Lower lobe of right lung (tissue), 2 donors: Measurements from ENCODE around the gene ADAMTS8. TPM values are rescaled to one million over a fixed set of nuclear protein-coding genes. Genes with fewer than 3 reads are reported as not detected.
"Not testable (repeated sequence)": the region's sequence is repeated elsewhere in the genome, so short reads cannot be mapped to it uniquely, and the experiment has no call there.

Source experiments
- ATAC-seq, 2 donors: fragments of 200-7000 bp; cut with Tn5 transposase; one replicate each; pipeline ENCODE4 v1.9.1; 2020 to 2022; ENCODE audit warnings: mild to moderate bottlenecking in 2 of 2, moderate library complexity in 2 of 2
- DNase-seq: peaks from one replicate; pipeline ENCODE4 v3.0.0-alpha.2; 2020
- H3K27ac ChIP-seq: fragments of 200-600 bp; one replicate; pipeline ENCODE4 v1.8.0; 2022
- H3K27me3 ChIP-seq: fragments of 200-600 bp; one replicate; pipeline ENCODE4 v1.8.0; 2022; ENCODE audit warnings: low read depth
- H3K36me3 ChIP-seq: fragments of 200-600 bp; one replicate; pipeline ENCODE4 v1.8.0; 2022; ENCODE audit warnings: mild to moderate bottlenecking
- H3K4me1 ChIP-seq: fragments of 200-600 bp; one replicate; pipeline ENCODE4 v1.8.0; 2022
- H3K4me3 ChIP-seq: fragments of 200-600 bp; one replicate; pipeline ENCODE4 v1.8.0; 2022; ENCODE audit warnings: mild to moderate bottlenecking
- H3K9me3 ChIP-seq: fragments of 200-600 bp; one replicate; pipeline ENCODE4 v1.8.0; 2022
- intact Hi-C: fragments of 100-400 bp; cut with DNase I; formaldehyde crosslinking; loops from one replicate; pipeline ENCODE4 v1.11.0; 2022
- total RNA-seq: library from RNA; stranded (reverse); fragmentation: NEBNext Ultra II Directional; extraction: Animal tissue kit (Norgen Biotek cat#: 25700); gene quantifications from one replicate; pipeline ENCODE4 v1.2.1, GENCODE V29; 2021
- TF ChIP-seq, protein P1 (sequence below): fragments of 200-600 bp; IDR thresholded peaks from one replicate; pipeline ENCODE4 v1.8.0; 2022; ENCODE audit warnings: antibody characterized with exemption, mild to moderate bottlenecking
- donor health status: DM: no; HTN: yes; CAD: no; lungs with severe emphysema.

ADAMTS8 gene
- total RNA-seq, 1 donor from 2014 or later = 23.0 TPM

- H3K36me3 ChIP-seq = no peaks in the 10 kb centered on the region
- ATAC-seq (no peak), DNase-seq (no peak)
- TF ChIP-seq, protein P1, sequence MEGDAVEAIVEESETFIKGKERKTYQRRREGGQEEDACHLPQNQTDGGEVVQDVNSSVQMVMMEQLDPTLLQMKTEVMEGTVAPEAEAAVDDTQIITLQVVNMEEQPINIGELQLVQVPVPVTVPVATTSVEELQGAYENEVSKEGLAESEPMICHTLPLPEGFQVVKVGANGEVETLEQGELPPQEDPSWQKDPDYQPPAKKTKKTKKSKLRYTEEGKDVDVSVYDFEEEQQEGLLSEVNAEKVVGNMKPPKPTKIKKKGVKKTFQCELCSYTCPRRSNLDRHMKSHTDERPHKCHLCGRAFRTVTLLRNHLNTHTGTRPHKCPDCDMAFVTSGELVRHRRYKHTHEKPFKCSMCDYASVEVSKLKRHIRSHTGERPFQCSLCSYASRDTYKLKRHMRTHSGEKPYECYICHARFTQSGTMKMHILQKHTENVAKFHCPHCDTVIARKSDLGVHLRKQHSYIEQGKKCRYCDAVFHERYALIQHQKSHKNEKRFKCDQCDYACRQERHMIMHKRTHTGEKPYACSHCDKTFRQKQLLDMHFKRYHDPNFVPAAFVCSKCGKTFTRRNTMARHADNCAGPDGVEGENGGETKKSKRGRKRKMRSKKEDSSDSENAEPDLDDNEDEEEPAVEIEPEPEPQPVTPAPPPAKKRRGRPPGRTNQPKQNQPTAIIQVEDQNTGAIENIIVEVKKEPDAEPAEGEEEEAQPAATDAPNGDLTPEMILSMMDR = no peak
- peaks cover 25% of the 10 kb centered on the region for H3K27me3 ChIP-seq
- H3K27ac ChIP-seq = peak overlapping the region; percentile 74
- H3K4me3 ChIP-seq = peak overlapping the region; percentile 65
- no peaks in the 10 kb centered on the region for H3K9me3 ChIP-seq
- H3K4me1 ChIP-seq = peaks cover 20% of the 10 kb centered on the region
- intact Hi-C loops = no loop called here
These were observed 19.6 kb upstream of the ADAMTS8 start for GRCh38 chr11:130448039-130448415.

DNA sequence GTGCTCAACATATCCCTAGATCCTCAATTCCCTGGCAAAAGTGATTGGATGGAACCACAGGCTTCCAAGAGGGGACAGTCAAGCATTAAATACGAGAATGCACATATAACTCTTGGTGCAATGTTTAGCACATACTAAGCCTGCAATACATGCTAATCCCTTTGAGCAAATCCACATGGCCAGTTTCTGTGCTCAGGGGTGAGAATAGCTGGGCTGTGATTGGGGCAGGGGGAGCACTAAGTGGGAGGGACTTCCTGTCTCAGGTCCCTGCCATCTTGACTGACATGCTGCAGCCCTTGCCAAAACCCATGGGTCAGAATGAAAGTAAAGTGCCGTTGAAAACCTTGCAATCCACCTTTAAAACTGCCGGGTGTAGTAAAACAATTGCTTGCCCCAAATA lies 17.4 kb upstream of the ADAMTS8 start:
- H3K27ac ChIP-seq = no peak overlapping the region
- H3K27me3 ChIP-seq = peaks cover 25% of the 10 kb centered on the region
- no peak overlapping the region for H3K4me3 ChIP-seq
- TF ChIP-seq, protein P1 = no peak
- peaks cover 19% of the 10 kb centered on the region for H3K4me1 ChIP-seq
- no peaks in the 10 kb centered on the region for H3K9me3 ChIP-seq
- intact Hi-C loops = no loop called here
- DNase-seq = no peak
- no peaks in the 10 kb centered on the region for H3K36me3 ChIP-seq
- ATAC-seq = no peak

- ATAC-seq (no peak), DNase-seq (no peak)
- Histone ChIP-seq H3K27me3 (peaks cover under 1% of the 10 kb centered on the region), H3K27ac (no peak overlapping the region), H3K36me3 (no peaks in the 10 kb centered on the region), H3K4me1 (no peaks in the 10 kb centered on the region), H3K4me3 (no peak overlapping the region), H3K9me3 (no peaks in the 10 kb centered on the region)
- intact Hi-C loops = no loop called here
- TF ChIP-seq, protein P1 = no peak
These were observed 14.3 kb upstream of the ADAMTS8 start for GRCh38 chr11:130442737-130443136.

DNA sequence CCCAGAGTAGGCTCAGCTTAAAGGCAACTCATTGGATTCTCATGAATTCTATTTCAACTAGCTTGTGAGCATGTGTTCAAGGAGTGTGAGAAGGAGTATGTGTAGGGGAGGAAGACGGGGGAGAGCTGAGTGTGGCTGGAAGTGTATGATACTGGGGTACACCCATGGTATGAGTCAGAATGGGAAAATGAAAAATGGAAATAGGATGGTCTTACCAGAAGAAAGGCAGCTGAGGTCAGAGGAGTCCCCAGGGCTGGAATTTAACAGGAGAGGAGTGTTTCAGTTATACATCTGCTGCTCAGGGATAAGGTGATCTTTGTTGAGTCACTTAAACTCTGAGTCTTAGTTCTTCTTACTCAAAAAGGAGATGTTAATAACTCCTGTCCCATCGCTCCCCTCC lies 13.3 kb upstream of the ADAMTS8 start:
- intact Hi-C loops = no loop called here
- Histone ChIP-seq H3K27me3 (no peaks in the 10 kb centered on the region), H3K4me1 (no peaks in the 10 kb centered on the region), H3K27ac (no peak overlapping the region), H3K9me3 (no peaks in the 10 kb centered on the region), H3K4me3 (no peak overlapping the region), H3K36me3 (no peaks in the 10 kb centered on the region)
- TF ChIP-seq, protein P1 = no peak
- DNase-seq (no peak), ATAC-seq (no peak)

GRCh38 chr11:130439876-130440275 lies 11.5 kb upstream of the ADAMTS8 start:
- Histone ChIP-seq H3K9me3 (no peaks in the 10 kb centered on the region), H3K36me3 (no peaks in the 10 kb centered on the region), H3K4me1 (peaks cover 4% of the 10 kb centered on the region), H3K27ac (no peak overlapping the region), H3K4me3 (no peak overlapping the region), H3K27me3 (no peaks in the 10 kb centered on the region)
- intact Hi-C loops = no loop called here
- no peak for DNase-seq
- TF ChIP-seq, protein P1 = no peak
- no peak for ATAC-seq

GRCh38 chr11:130439160-130439519 lies 10.7 kb upstream of the ADAMTS8 start:
- DNase-seq = no peak
- ATAC-seq = no peak
- intact Hi-C loops = no loop called here
- H3K36me3 ChIP-seq = no peaks in the 10 kb centered on the region
- no peaks in the 10 kb centered on the region for H3K27me3 ChIP-seq
- TF ChIP-seq, protein P1 = no peak
- H3K27ac ChIP-seq = no peak overlapping the region
- no peaks in the 10 kb centered on the region for H3K9me3 ChIP-seq
- peaks cover 4% of the 10 kb centered on the region for H3K4me1 ChIP-seq
- no peak overlapping the region for H3K4me3 ChIP-seq

GRCh38 chr11:130438401-130439159 lies 10.2 kb upstream of the ADAMTS8 start:
- intact Hi-C loops = not testable (repeated sequence)

More at GRCh38 chr11:130438401-130439159, 10.2 kb upstream of the ADAMTS8 start:
- H3K4me1 ChIP-seq, ATAC-seq, H3K9me3 ChIP-seq, H3K27me3 ChIP-seq, H3K27ac ChIP-seq, DNase-seq, H3K36me3 ChIP-seq, H3K4me3 ChIP-seq: not testable (repeated sequence)
